HepG2 (cell line): Measurements from ENCODE around the gene RAP2C. TPM values are rescaled to one million over a fixed set of nuclear protein-coding genes. Genes with fewer than 3 reads are reported as not detected.

Source experiments
- ATAC-seq: fragments of 200-7000 bp; cut with Tn5 transposase; 3 replicates; pipeline ENCODE4 v1.9.1; 2020; ENCODE audit warnings: mild to moderate bottlenecking, moderate library complexity
- BruUV-seq: library from RNA; stranded (reverse); fragments of 400-500 nt; replicated peaks from 2 replicates; lab custom pipeline; 2021; lab: Mats Ljungman, UMichigan
- CTCF ChIA-PET: fragments of 300-600 bp; formaldehyde crosslinking; extraction: SDS; loops from one replicate; lab custom pipeline; 2021; ENCODE audit warnings: low total read pairs, inconsistent platforms, low intra/inter-chr PET ratio; lab: Yijun Ruan, JAX
- POLR2A ChIA-PET: fragments of 350-600 bp; sonication (Branson Sonifier 250); formaldehyde crosslinking; loops from one replicate; lab custom pipeline; 2020; ENCODE audit warnings: antibody characterized with exemption, inconsistent platforms; lab: Yijun Ruan, JAX
- DNase-seq: peaks from one replicate; pipeline ENCODE4 v3.0.0-alpha.2; 2015; ENCODE audit warnings: low spot score
- FAIRE-seq: peaks from 3 replicates; lab custom pipeline; 2011; peaks lifted over from hg19 to GRCh38; lab: Jason Lieb, UNC
- H2AFZ ChIP-seq: one replicate; pipeline ENCODE4 v1.6.1; 2011; ENCODE audit warnings: low read length, inconsistent platforms
- H3K27ac ChIP-seq: fragments of 300-600 bp; 3 replicates; pipeline ENCODE4 v1.8.0; 2011; ENCODE audit warnings: mixed run types, mild to moderate bottlenecking, mixed read lengths, low read length, inconsistent platforms; ENCODE audit not compliant: insufficient read depth; ENCODE audit errors: extremely low read length
- H3K27me3 ChIP-seq, 2 experiments: fragments of 200-600 bp in 1 of 2; 2 replicates in 1 of 2; 3 replicates in 1 of 2; pipeline versions ENCODE4 v1.6.0 to v1.8.0; 2011; ENCODE audit warnings: low read length in 2 of 2, mild to moderate bottlenecking in 2 of 2, moderate library complexity in 2 of 2, inconsistent platforms in 1 of 2; ENCODE audit not compliant: insufficient read depth in 2 of 2, control insufficient read depth in 1 of 2
- H3K36me3 ChIP-seq, 2 experiments: fragments of 200-600 bp in 1 of 2; replicated peaks in 1 of 2; 2 replicates in 1 of 2; 3 replicates in 1 of 2; pipeline versions ENCODE4 v1.5.1 to v1.8.0; 2011; ENCODE audit warnings: low read length in 2 of 2, inconsistent platforms in 1 of 2; ENCODE audit not compliant: insufficient read depth in 2 of 2, control insufficient read depth in 1 of 2
- H3K4me1 ChIP-seq: 2 replicates; pipeline ENCODE4 v1.5.1; 2012; ENCODE audit warnings: low read length, inconsistent platforms; ENCODE audit not compliant: insufficient read depth
- H3K4me2 ChIP-seq: 2 replicates; pipeline ENCODE4 v1.6.0; 2011; ENCODE audit warnings: low read depth, low read length, inconsistent platforms
- H3K4me3 ChIP-seq, 3 experiments: fragments of 200-600 bp in 1 of 3; sonication (generic), shearing (Covaris generic) in 1 of 3; replicated peaks in 1 of 3; 2 replicates each; pipeline ENCODE4 v1.5.1; 2011 to 2016; ENCODE audit warnings: low read length in 3 of 3, inconsistent platforms in 2 of 3, low read depth in 2 of 3, mild to moderate bottlenecking in 2 of 3, control low read depth in 1 of 3, mixed read lengths in 1 of 3; ENCODE audit not compliant: insufficient read depth in 1 of 3
- H3K79me2 ChIP-seq: one replicate; pipeline ENCODE4 v1.6.1; 2011; ENCODE audit warnings: low read length, inconsistent platforms; ENCODE audit not compliant: insufficient read depth
- H3K9ac ChIP-seq: 2 replicates; pipeline ENCODE4 v1.6.0; 2011; ENCODE audit warnings: mild to moderate bottlenecking, low read depth, low read length, inconsistent platforms; ENCODE audit not compliant: insufficient read depth
- H3K9me3 ChIP-seq: 2 replicates; pipeline ENCODE4 v1.5.1; 2012; ENCODE audit warnings: mild to moderate bottlenecking, low read length
- H4K20me1 ChIP-seq: 2 replicates; pipeline ENCODE4 v1.6.0; 2011; ENCODE audit warnings: inconsistent platforms, mild to moderate bottlenecking, low read length, moderate library complexity; ENCODE audit not compliant: insufficient read depth
- ARID2 ChIP-seq: sonication (generic); formaldehyde crosslinking; IDR thresholded peaks from 2 replicates; pipeline ENCODE4 v1.8.1; 2022; ENCODE audit warnings: mild to moderate bottlenecking, missing genetic modification reagents, borderline replicate concordance
- CEBPB ChIP-seq: IDR thresholded peaks from 2 replicates; pipeline ENCODE4 v1.6.1; 2011; ENCODE audit warnings: low read depth, low read length, improper control_type of control experiment, borderline replicate concordance
- CEBPG ChIP-seq: IDR thresholded peaks from 2 replicates; pipeline ENCODE4 v1.6.1; 2016
- DMAP1 ChIP-seq: IDR thresholded peaks from 2 replicates; pipeline ENCODE4 v1.6.1; 2016
- GMEB2 ChIP-seq: IDR thresholded peaks from 2 replicates; pipeline ENCODE4 v1.6.1; 2016; ENCODE audit warnings: missing biosample characterization, missing genetic modification reagents, low read depth
- HCFC1 ChIP-seq: fragments of 150-350 bp; IDR thresholded peaks from 2 replicates; pipeline ENCODE4 v1.6.1; 2014; ENCODE audit warnings: low read depth, low read length
- HNRNPL ChIP-seq: fragments of 200-400 bp; formaldehyde crosslinking; IDR thresholded peaks from 2 replicates; pipeline ENCODE4 v1.6.1; 2017; ENCODE audit warnings: mild to moderate bottlenecking, low read depth, low read length
- MTA1 ChIP-seq: sonication (generic); formaldehyde crosslinking; IDR thresholded peaks from 2 replicates; pipeline ENCODE4 v1.4.0; 2020; ENCODE audit warnings: missing genetic modification reagents, mild to moderate bottlenecking, borderline replicate concordance
- POGK ChIP-seq: sonication (generic); formaldehyde crosslinking; conservative IDR thresholded peaks from 2 replicates; pipeline ENCODE4 v1.8.0; 2022; ENCODE audit warnings: mild to moderate bottlenecking, moderate library complexity, missing genetic modification reagents
- SMC3 ChIP-seq: IDR thresholded peaks from 2 replicates; pipeline ENCODE4 v1.6.1; 2011; ENCODE audit warnings: low read length, improper control_type of control experiment
- ZBTB38 ChIP-seq: sonication (generic); formaldehyde crosslinking; IDR thresholded peaks from 2 replicates; pipeline ENCODE4 v1.5.1; 2020; ENCODE audit warnings: mild to moderate bottlenecking, missing genetic modification reagents
- ZNF337 ChIP-seq: sonication (generic); formaldehyde crosslinking; IDR thresholded peaks from 2 replicates; pipeline ENCODE4 v1.5.1; 2020; ENCODE audit warnings: missing genetic modification reagents, low read depth, mild to moderate bottlenecking, borderline replicate concordance
- ZNF749 ChIP-seq: sonication (generic); formaldehyde crosslinking; IDR thresholded peaks from 2 replicates; pipeline ENCODE4 v1.8.0; 2022; ENCODE audit warnings: mild to moderate bottlenecking, missing genetic modification reagents, moderate library complexity, borderline replicate concordance
- ZSCAN31 ChIP-seq: sonication (generic); formaldehyde crosslinking; IDR thresholded peaks from 2 replicates; pipeline ENCODE4 v1.5.0; 2020; ENCODE audit warnings: low read depth, mild to moderate bottlenecking, missing genetic modification reagents
- WGBS: methylation state at CpG from one replicate; pipeline ENCODE4 v1.1.6; 2017; ENCODE audit warnings: low lambda C conversion rate; 5-methylcytosine and 5-hydroxymethylcytosine counted together
- in situ Hi-C: cut with HindIII; loops from 2 replicates; pipeline ENCODE4 v1.10.0; 2017; ENCODE audit warnings: low pct_unique_long_range_greater_than_20kb; ENCODE audit not compliant: extremely low pct_ligation_motif_present
- intact Hi-C: fragments of 100-400 bp; cut with micrococcal nuclease; formaldehyde crosslinking; loops from one replicate; pipeline ENCODE4 v1.10.0; 2022; ENCODE audit not compliant: unreplicated experiment
- polyA plus RNA-seq, 8 experiments: library from polyadenylated mRNA; depleted of rRNA in 3 of 8; stranded (reverse) in 7 of 8; unstranded in 1 of 8; fragments of >200 nt; fragmentation: Illumina TruSeq in 4 of 8; extraction: Trizol in 4 of 8; gene quantifications; 2 replicates each; pipeline versions ENCODE4 v1.2.1 to v1.2.3, GENCODE V29; 2011 to 2016; ENCODE audit warnings: low read depth in 4 of 8, missing spikeins in 1 of 8, mixed read lengths in 1 of 8; ENCODE audit not compliant: insufficient read depth in 1 of 8
- total RNA-seq, 5 experiments: library from RNA; depleted of rRNA; stranded (reverse); fragments of >200 nt; fragmentation: Illumina TruSeq; extraction: Trizol; gene quantifications; 2 replicates each; pipeline ENCODE4 v1.2.3, GENCODE V29; 2016; ENCODE audit warnings: low read depth in 1 of 5

The RAP2C gene
- total and polyA plus RNA-seq, 2 of the 13 experiments (the other 11 are each of a cell fraction or from before 2014, with no cell fraction given): 8.0 to 28.5 TPM

GRCh38 chrX:132187451-132187850, 31.8 kb downstream of the RAP2C start:
- H3K36me3 ChIP-seq: no peaks in the 10 kb centered on the region
- FAIRE-seq (no peak), ATAC-seq (no peak), DNase-seq (no peak)
- no TSS peak for BruUV-seq
- H3K27ac ChIP-seq: no peak overlapping the region
- no peaks in the 10 kb centered on the region for H3K79me2 ChIP-seq
- ChIA-PET CTCF (no interaction called here), POLR2A (no interaction called here)
- no peak overlapping the region for H3K9ac ChIP-seq
- H4K20me1 ChIP-seq: no peaks in the 10 kb centered on the region
- H3K9me3 ChIP-seq: no peaks in the 10 kb centered on the region
- in situ Hi-C loops: no loop called here
- H3K4me1 ChIP-seq: no peaks in the 10 kb centered on the region
- WGBS: 45% methylated on average over 4 of the region's 4 CpGs
- H2AFZ ChIP-seq: no peak overlapping the region
- H3K27me3 ChIP-seq: no peaks in the 10 kb centered on the region
- TF ChIP-seq ZSCAN31 (CRISPR knock-in tag): no peak
- no peak for TF ChIP-seq HCFC1
- TF ChIP-seq ZNF337 (CRISPR knock-in tag): no peak
- no peak overlapping the region for H3K4me3 ChIP-seq
- H3K4me2 ChIP-seq: no peak overlapping the region
- intact Hi-C loops: no loop called here

DNA sequence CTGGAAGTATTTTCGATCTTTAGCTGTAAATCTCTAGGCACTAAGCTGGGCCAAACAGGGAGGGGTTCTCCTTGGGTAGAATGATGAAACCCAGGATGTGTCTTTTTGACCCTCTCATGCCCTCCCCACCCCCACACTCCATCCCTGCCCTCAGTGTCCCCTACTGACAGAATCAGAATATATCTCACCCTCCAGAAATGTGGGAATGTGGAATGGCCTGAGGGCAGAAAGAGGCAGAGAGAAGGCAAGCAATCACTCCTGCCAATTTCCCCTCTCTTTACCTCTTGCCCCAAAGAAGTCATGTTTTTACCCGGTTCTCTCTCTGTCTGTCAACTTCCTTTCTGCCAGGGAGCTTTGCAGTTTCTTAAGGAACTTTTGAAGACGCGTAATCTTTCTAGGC, 34.4 kb downstream of the RAP2C start:
- Histone ChIP-seq H2AFZ (no peak overlapping the region), H3K27me3 (no peaks in the 10 kb centered on the region), H3K36me3 (no peaks in the 10 kb centered on the region), H3K4me2 (no peak overlapping the region), H3K4me1 (peaks cover 16% of the 10 kb centered on the region), H3K79me2 (no peaks in the 10 kb centered on the region), H3K4me3 (no peak overlapping the region), H3K9me3 (no peaks in the 10 kb centered on the region)
- intact Hi-C loops (no loop called here), in situ Hi-C loops (no loop called here)
- CTCF ChIA-PET: no interaction called here
- no peak for DNase-seq
- no peak for ATAC-seq
- TF ChIP-seq DMAP1 (CRISPR knock-in tag): no peak
- no peak for TF ChIP-seq GMEB2 (CRISPR knock-in tag)
- no peak for TF ChIP-seq ARID2
- no peak for TF ChIP-seq ZNF749 (CRISPR knock-in tag)
- no peak for TF ChIP-seq POGK (CRISPR knock-in tag)
- no peak for TF ChIP-seq MTA1 (CRISPR knock-in tag)
- TF ChIP-seq CEBPB: no peak
- TF ChIP-seq CEBPG (CRISPR knock-in tag): no peak
- no peak for TF ChIP-seq SMC3
- no peak for TF ChIP-seq HNRNPL
- TF ChIP-seq ZBTB38: no peak
- TF ChIP-seq, all 625 proteins: peak for 0
- H4K20me1 ChIP-seq: no peaks in the 10 kb centered on the region
- POLR2A ChIA-PET: no interaction called here
- no peak overlapping the region for H3K27ac ChIP-seq
- no peak overlapping the region for H3K9ac ChIP-seq
- no TSS peak for BruUV-seq
- no peak for FAIRE-seq
- 54% methylated on average over 4 of the region's 4 CpGs for WGBS
